SKM-1 (cell line): Measurements from ENCODE around the gene TMEM233.

Experiments used
- DNase-seq: peaks from one replicate; lab custom pipeline; 2025; ENCODE audit not compliant: unreplicated experiment; lab: John Stamatoyannopoulos, UW

The TMEM233 gene

DNA sequence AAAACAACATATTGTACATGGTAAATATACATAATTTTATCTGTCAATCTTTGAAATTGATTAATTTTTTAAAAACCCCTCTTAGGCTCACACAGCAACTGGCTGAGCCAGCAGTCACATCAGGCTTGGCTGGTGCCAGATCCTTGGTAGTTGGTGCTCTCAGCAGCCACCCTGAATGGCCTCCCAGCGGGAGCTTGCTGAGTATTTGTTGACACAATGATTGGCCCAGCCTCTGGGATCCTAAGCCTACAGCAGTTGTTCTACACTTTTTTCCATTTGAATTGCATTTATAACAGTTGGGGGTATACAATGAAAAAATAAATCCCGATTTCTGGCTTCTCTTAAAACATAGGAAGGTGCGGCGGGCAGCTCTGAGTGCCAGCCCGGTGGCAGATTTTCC, 85.5 kb downstream of the TMEM233 start:
- DNase-seq = no peak

GRCh38 chr12:119679490-119679889, 85.9 kb downstream of the TMEM233 start:
- DNase-seq = no peak

DNA sequence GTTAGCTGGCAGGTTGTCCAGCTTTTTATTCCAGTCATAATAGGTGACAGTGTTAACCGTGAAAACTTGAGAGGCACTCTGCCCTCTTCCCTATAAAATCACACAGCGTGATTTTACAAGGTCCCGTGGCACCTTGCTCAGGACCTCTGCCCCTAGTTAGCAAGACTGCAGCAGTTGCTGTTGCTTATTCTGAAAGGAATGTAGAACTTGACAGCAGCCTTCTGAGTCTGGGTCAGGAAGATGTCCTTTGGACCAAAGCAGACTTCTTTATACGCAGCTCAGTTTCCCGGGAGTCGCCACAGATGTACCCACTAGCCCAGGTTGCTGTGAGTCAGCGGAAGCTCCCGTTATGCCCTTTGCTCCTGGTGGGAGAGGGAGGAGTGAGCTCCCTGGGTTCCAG, 87.5 kb downstream of the TMEM233 start:
- no peak for DNase-seq

- DNase-seq = no peak
Observed at GRCh38 chr12:119681728-119682638, 88.4 kb downstream of the TMEM233 start.

DNA sequence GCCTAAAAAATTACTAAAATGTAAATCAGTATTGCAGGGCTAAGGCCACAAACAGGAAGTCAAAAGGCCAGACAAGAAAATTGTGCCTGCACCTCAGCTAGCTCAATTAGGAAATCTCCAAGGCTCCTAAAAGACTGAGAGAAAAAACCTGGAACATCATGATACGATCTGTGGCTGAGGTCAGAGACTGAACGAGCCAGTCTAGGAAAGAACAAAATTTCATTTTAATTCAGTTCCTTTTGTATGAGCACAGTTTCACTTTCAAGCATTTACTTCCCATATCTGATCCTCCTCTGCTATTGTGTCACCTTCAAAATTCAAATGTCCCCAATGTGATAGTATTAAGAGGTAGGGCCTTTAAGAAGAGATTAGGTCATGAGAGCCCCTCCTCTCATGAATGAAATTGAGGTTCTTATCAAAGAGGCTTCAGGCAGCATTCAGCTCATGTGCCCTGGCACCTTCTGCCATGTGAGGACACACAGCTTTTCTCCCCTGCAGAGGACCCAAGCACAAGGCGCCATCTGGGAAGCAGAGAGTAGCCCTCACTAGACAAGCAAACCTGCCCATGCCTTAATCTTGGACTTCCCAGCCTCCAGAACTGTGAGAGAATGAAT, 89.2 kb downstream of the TMEM233 start:
- DNase-seq = no peak

- DNase-seq = no peak
Observed at GRCh38 chr12:119683413-119683812, 89.8 kb downstream of the TMEM233 start.

GRCh38 chr12:119683816-119684215, 90.2 kb downstream of the TMEM233 start:
- no peak for DNase-seq

GRCh38 chr12:119684711-119685369, 91.3 kb downstream of the TMEM233 start:
- DNase-seq = no peak

DNA sequence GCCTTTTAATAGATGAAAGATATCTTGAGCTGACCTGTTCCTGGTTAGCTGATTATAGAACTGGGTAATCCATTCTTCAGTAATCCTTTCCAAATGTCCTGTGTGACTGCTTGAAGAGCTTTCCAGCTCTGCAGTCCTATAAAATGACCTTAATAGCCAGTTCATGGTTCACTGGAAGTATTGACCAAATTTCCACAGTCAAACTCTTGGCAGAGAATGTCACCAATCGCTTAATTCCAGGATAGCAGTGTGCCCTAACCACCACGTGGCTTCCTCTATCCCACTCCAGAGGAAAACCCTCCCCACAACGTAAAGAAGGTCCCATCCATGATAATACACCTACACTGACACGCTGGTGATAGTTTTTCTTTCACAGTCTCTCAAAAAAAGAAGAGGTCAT, 91.8 kb downstream of the TMEM233 start:
- DNase-seq = no peak

DNA sequence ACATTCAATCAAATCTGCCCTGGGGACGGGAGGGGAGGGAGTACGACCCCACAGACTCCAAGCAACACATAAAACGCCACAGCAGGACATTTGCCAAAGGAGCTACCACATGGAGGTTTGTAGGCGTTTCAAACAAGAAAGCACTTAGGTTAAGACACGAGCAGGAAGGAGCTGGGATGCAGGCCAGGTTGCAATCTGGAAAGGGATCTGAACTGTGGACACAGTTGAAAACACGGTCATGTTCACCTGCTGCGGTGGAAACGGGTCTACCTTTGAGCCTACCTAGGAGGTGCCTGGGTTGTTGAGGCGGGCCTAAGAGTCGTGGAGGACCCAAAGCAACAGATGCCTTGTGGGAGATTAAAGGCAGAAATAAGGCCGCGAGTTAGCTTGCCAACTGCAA, 92.8 kb downstream of the TMEM233 start:
- no peak for DNase-seq

GRCh38 chr12:119686776-119687175, 93.2 kb downstream of the TMEM233 start:
- DNase-seq = no peak

DNA sequence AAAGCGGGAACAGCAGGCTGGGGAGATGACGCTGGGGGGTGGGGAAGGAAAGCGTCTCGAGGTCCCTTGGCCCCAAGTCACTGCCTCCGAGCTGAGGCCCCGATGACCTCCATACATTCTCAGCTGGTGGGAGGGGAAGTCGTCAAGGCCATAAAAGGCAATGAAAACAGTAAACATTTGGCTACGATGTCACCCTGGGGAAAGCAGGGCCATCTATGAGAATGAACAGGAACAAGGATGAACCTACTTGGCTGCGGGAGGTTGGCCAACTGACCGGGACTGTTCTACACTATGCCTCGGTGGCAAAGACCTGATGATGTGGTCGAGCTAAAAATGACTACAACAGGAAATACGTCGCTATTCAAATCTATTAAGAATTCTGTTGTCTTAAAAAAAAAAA, 93.8 kb downstream of the TMEM233 start:
- DNase-seq = no peak

- no peak for DNase-seq
Observed at GRCh38 chr12:119687879-119688278, 94.3 kb downstream of the TMEM233 start.

DNA sequence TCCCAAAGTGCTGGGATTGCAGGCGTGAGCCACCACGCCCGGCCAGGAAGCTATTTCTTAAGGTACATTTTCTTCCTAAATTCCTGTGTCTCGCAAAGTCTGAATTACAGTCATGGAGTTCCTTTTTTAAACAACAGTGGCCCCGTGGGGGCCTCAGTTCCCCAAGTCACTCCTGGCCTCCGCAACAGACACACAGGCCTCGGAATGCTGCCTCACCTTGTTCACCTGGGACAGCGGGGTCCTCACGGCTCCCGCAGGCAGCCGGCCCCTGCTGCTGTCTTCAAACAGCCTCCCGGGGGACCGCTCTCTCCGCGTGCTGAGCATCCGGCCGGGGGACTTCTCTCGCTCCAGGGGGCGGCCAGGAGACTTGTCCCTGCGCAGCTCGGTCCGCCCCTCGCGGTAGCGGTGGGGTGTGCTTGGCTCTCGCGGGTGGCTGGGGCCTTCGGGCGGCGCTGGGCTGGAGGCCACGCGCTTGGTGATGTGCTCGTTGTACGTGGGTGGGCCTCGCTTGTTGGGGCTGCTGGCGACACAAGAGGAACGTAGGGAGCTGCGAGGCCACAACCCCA, 96.4 kb downstream of the TMEM233 start:
- DNase-seq = no peak

DNA sequence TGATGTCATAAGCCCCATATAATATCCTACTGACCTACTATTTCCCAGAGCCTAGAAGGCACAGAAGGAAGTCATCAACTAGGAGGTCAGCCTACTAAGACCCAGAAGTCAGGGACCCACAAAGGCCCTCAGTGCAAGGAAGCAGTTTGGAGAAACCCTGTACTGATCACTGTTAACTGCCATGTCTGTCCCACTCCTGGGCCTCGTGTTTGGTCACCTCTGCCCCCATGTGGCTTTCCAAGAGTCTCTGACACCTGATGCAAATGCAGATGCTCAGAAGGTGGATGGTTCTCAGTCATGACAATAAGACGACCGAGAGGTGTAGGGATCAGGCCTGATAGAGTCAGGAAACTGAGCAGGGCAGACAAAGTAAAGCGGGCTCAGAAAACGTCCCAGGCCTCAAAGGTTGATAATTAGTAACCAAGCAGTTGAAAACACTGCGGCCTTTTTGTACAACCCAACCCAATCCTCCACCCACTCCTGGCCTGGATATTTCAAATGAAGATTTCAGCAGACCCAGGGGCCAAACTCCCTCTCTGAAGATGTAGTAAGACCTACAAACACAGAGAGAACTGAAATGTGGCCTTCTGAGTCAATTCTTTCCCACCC, 97.7 kb downstream of the TMEM233 start:
- DNase-seq = no peak

GRCh38 chr12:119692410-119692809, 98.8 kb downstream of the TMEM233 start:
- no peak for DNase-seq
